ENCODE measurements around the gene ZNF827. TPM values are rescaled to one million over a fixed set of nuclear protein-coding genes. Genes with fewer than 3 reads are reported as not detected.

The ZNF827 gene
- total RNA-seq, 1 donor from 2014 or later: 21.2 TPM

- H3K4me3 Mint-ChIP-seq: no peak overlapping the region
- no peak overlapping the region for H3K27ac Mint-ChIP-seq (ENCODE audit: unreplicated experiment)
- TF ChIP-seq CTCF (conservative IDR thresholded peaks at IDR 0.05): no peak
- peaks cover 2% of the 10 kb centered on the region for H3K36me3 Mint-ChIP-seq (ENCODE audit: low read depth)
- DNase-seq (ENCODE audit: low read depth, low spot score): no peak
- peaks cover 4% of the 10 kb centered on the region for H3K9me3 Mint-ChIP-seq
- peaks cover under 1% of the 10 kb centered on the region for H3K27me3 Mint-ChIP-seq (ENCODE audit: low read depth)
- H3K4me1 Mint-ChIP-seq: no peaks in the 10 kb centered on the region
These were observed 21.4 kb upstream of the ZNF827 start for GRCh38 chr4:145960012-145960411.

- Mint-ChIP-seq H3K4me1 (no peaks in the 10 kb centered on the region), H3K9me3 (peaks cover 3% of the 10 kb centered on the region), H3K27ac (ENCODE audit: unreplicated experiment) (no peak overlapping the region), H3K36me3 (ENCODE audit: low read depth) (no peaks in the 10 kb centered on the region), H3K27me3 (ENCODE audit: low read depth) (no peaks in the 10 kb centered on the region), H3K4me3 (no peak overlapping the region)
- TF ChIP-seq CTCF (conservative IDR thresholded peaks at IDR 0.05): no peak
- no peak for DNase-seq (ENCODE audit: low read depth, low spot score)
These were observed 18.7 kb upstream of the ZNF827 start for GRCh38 chr4:145957302-145957701.

- no peaks in the 10 kb centered on the region for H3K36me3 Mint-ChIP-seq (ENCODE audit: low read depth)
- peak; percentile 49 for DNase-seq (ENCODE audit: low read depth, low spot score)
- no peaks in the 10 kb centered on the region for H3K4me1 Mint-ChIP-seq
- no peaks in the 10 kb centered on the region for H3K27me3 Mint-ChIP-seq (ENCODE audit: low read depth)
- no peak overlapping the region for H3K4me3 Mint-ChIP-seq
- no peak overlapping the region for H3K27ac Mint-ChIP-seq (ENCODE audit: unreplicated experiment)
- peaks cover 3% of the 10 kb centered on the region for H3K9me3 Mint-ChIP-seq
- TF ChIP-seq CTCF (conservative IDR thresholded peaks at IDR 0.05): peak; percentile 82
These were observed 17.8 kb upstream of the ZNF827 start for GRCh38 chr4:145956288-145956890.

GRCh38 chr4:145954924-145955339, 16.3 kb upstream of the ZNF827 start:
- Mint-ChIP-seq H3K27ac (ENCODE audit: unreplicated experiment) (no peak overlapping the region), H3K36me3 (ENCODE audit: low read depth) (no peaks in the 10 kb centered on the region), H3K27me3 (ENCODE audit: low read depth) (no peaks in the 10 kb centered on the region), H3K9me3 (no peaks in the 10 kb centered on the region), H3K4me3 (no peak overlapping the region), H3K4me1 (no peaks in the 10 kb centered on the region)
- no peak for TF ChIP-seq CTCF (conservative IDR thresholded peaks at IDR 0.05)
- DNase-seq (ENCODE audit: low read depth, low spot score): no peak

- H3K27me3 Mint-ChIP-seq (ENCODE audit: low read depth): peaks cover 7% of the 10 kb centered on the region
- TF ChIP-seq CTCF (conservative IDR thresholded peaks at IDR 0.05): no peak
- no peaks in the 10 kb centered on the region for H3K9me3 Mint-ChIP-seq
- H3K4me1 Mint-ChIP-seq: no peaks in the 10 kb centered on the region
- H3K27ac Mint-ChIP-seq (ENCODE audit: unreplicated experiment): no peak overlapping the region
- no peaks in the 10 kb centered on the region for H3K36me3 Mint-ChIP-seq (ENCODE audit: low read depth)
- H3K4me3 Mint-ChIP-seq: no peak overlapping the region
- DNase-seq (ENCODE audit: low read depth, low spot score): no peak
These were observed 13.3 kb upstream of the ZNF827 start for GRCh38 chr4:145951931-145952330.
